HepG2 (cell line): Measurements from ENCODE around the gene SFT2D1. TPM values are rescaled to one million over a fixed set of nuclear protein-coding genes. Genes with fewer than 3 reads are reported as not detected.

Experiments used
- RBFOX2 ChIP-seq: fragments of 200-400 bp; formaldehyde crosslinking; IDR thresholded peaks from 2 replicates; pipeline ENCODE4 v1.6.1; 2017; ENCODE audit warnings: low read depth, mild to moderate bottlenecking, low read length
- REXO4 ChIP-seq: sonication (generic); formaldehyde crosslinking; IDR thresholded peaks from 2 replicates; pipeline ENCODE4 v1.8.0; 2022; ENCODE audit warnings: missing genetic modification reagents, mild to moderate bottlenecking, borderline replicate concordance
- RXRB ChIP-seq: IDR thresholded peaks from 2 replicates; pipeline ENCODE4 v1.6.1; 2016; ENCODE audit warnings: borderline replicate concordance, missing genetic modification reagents, missing compliant biosample characterization
- SAFB2 ChIP-seq: sonication (generic); formaldehyde crosslinking; IDR thresholded peaks from 2 replicates; pipeline ENCODE4 v1.5.1; 2020; ENCODE audit warnings: missing genetic modification reagents, low read depth, mild to moderate bottlenecking, borderline replicate concordance
- SMARCE1 ChIP-seq: fragments of 450-650 bp; IDR thresholded peaks from 2 replicates; pipeline ENCODE4 v1.6.1; 2017; ENCODE audit warnings: borderline replicate concordance
- TBX3 ChIP-seq: fragments of 450-650 bp; IDR thresholded peaks from 2 replicates; pipeline ENCODE4 v1.6.1; 2017; ENCODE audit warnings: antibody characterized with exemption, mild to moderate bottlenecking, inconsistent platforms, borderline replicate concordance
- ZBTB38 ChIP-seq: sonication (generic); formaldehyde crosslinking; IDR thresholded peaks from 2 replicates; pipeline ENCODE4 v1.5.1; 2020; ENCODE audit warnings: mild to moderate bottlenecking, missing genetic modification reagents
- ZMAT3 ChIP-seq: sonication (generic); formaldehyde crosslinking; conservative IDR thresholded peaks from 2 replicates; pipeline ENCODE4 v1.7.0; 2021; ENCODE audit warnings: missing genetic modification reagents
- ZNF546 ChIP-seq: sonication (generic); formaldehyde crosslinking; conservative IDR thresholded peaks from 2 replicates; pipeline ENCODE4 v1.8.1; 2023; ENCODE audit warnings: mild to moderate bottlenecking, missing genetic modification reagents
- ZNF670 ChIP-seq: sonication (generic); formaldehyde crosslinking; IDR thresholded peaks from 2 replicates; pipeline ENCODE4 v1.8.0; 2022; ENCODE audit warnings: mild to moderate bottlenecking, missing genetic modification reagents, borderline replicate concordance
- ZNF761 ChIP-seq: sonication (generic); formaldehyde crosslinking; conservative IDR thresholded peaks from 2 replicates; pipeline ENCODE4 v1.4.0; 2020; ENCODE audit warnings: mild to moderate bottlenecking, missing genetic modification reagents
- polyA plus RNA-seq, 8 experiments: library from polyadenylated mRNA; depleted of rRNA in 3 of 8; stranded (reverse) in 7 of 8; unstranded in 1 of 8; fragments of >200 nt; fragmentation: Illumina TruSeq in 4 of 8; extraction: Trizol in 4 of 8; gene quantifications; 2 replicates each; pipeline versions ENCODE4 v1.2.1 to v1.2.3, GENCODE V29; 2011 to 2016; ENCODE audit warnings: low read depth in 4 of 8, missing spikeins in 1 of 8, mixed read lengths in 1 of 8; ENCODE audit not compliant: insufficient read depth in 1 of 8
- total RNA-seq, 5 experiments: library from RNA; depleted of rRNA; stranded (reverse); fragments of >200 nt; fragmentation: Illumina TruSeq; extraction: Trizol; gene quantifications; 2 replicates each; pipeline ENCODE4 v1.2.3, GENCODE V29; 2016; ENCODE audit warnings: low read depth in 1 of 5
- TF ChIP-seq, protein P1 (sequence below): sonication (generic); formaldehyde crosslinking; IDR thresholded peaks from 2 replicates; pipeline ENCODE4 v1.4.0; 2020; ENCODE audit warnings: mild to moderate bottlenecking, missing genetic modification reagents
- TF ChIP-seq, protein P2 (sequence below): sonication (generic); formaldehyde crosslinking; IDR thresholded peaks from 2 replicates; pipeline ENCODE4 v1.4.0; 2020; ENCODE audit warnings: missing genetic modification reagents
- TF ChIP-seq, protein P3 (sequence below): sonication (generic); formaldehyde crosslinking; IDR thresholded peaks from 2 replicates; pipeline ENCODE4 v1.4.0; 2020; ENCODE audit warnings: missing genetic modification reagents, low read depth, mild to moderate bottlenecking, borderline replicate concordance
- TF ChIP-seq, protein P4 (sequence below): sonication (generic); formaldehyde crosslinking; IDR thresholded peaks from 2 replicates; pipeline ENCODE4 v1.4.0; 2020; ENCODE audit warnings: mild to moderate bottlenecking, missing genetic modification reagents, borderline replicate concordance
- TF ChIP-seq, protein P5 (sequence below): sonication (generic); formaldehyde crosslinking; conservative IDR thresholded peaks from 2 replicates; pipeline ENCODE4 v1.8.0; 2022; ENCODE audit warnings: missing genetic modification reagents

Gene SFT2D1
- total and polyA plus RNA-seq, 2 of the 13 experiments (the other 11 are each of a cell fraction or from before 2014, with no cell fraction given): 115 to 147 TPM

DNA sequence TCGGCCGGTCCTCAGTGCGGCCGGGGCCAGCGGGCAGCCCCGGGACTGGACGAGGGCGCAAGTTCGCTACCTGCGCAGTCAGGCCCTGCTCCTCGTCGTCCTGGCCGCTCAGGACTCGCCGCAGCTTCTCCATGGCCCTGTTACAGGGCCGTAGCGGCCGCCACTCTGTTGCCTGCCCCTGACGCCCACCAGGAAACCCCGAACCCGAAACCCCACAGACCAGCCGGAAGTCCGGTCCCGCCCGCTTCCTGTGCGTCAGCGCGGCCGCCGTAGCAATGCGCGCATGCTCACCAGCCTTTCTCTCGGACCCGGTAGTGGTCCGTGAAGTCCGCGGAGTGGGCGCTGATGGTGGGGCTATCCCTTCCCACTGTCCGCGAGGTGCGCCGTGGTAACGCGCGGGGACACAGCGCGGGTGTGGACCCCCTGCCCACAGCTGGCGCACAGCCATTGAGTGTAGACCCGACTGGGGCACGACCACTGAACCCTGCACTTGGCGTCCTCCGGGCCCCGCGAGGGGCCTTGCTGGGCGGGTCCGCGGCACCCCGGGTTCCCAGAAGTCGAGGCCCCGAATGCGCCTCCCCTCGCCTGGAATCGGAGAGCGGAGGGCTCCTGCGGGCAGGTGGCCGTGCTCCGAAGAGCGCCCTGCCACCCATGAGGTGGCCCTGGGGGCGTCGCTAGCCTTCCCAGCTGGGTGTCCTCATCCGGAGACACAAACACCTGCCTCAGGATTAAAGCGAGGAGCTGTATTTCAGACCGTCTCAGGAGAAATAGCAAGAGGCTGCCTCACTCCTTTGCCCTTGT, at the start of gene SFT2D1 (continued):
- no peak for TF ChIP-seq SMARCE1
- peak; percentile 96; the same call in 1 of the 2 replicates for TF ChIP-seq ZBTB38 (CRISPR knock-in tag)
- TF ChIP-seq, protein P1, sequence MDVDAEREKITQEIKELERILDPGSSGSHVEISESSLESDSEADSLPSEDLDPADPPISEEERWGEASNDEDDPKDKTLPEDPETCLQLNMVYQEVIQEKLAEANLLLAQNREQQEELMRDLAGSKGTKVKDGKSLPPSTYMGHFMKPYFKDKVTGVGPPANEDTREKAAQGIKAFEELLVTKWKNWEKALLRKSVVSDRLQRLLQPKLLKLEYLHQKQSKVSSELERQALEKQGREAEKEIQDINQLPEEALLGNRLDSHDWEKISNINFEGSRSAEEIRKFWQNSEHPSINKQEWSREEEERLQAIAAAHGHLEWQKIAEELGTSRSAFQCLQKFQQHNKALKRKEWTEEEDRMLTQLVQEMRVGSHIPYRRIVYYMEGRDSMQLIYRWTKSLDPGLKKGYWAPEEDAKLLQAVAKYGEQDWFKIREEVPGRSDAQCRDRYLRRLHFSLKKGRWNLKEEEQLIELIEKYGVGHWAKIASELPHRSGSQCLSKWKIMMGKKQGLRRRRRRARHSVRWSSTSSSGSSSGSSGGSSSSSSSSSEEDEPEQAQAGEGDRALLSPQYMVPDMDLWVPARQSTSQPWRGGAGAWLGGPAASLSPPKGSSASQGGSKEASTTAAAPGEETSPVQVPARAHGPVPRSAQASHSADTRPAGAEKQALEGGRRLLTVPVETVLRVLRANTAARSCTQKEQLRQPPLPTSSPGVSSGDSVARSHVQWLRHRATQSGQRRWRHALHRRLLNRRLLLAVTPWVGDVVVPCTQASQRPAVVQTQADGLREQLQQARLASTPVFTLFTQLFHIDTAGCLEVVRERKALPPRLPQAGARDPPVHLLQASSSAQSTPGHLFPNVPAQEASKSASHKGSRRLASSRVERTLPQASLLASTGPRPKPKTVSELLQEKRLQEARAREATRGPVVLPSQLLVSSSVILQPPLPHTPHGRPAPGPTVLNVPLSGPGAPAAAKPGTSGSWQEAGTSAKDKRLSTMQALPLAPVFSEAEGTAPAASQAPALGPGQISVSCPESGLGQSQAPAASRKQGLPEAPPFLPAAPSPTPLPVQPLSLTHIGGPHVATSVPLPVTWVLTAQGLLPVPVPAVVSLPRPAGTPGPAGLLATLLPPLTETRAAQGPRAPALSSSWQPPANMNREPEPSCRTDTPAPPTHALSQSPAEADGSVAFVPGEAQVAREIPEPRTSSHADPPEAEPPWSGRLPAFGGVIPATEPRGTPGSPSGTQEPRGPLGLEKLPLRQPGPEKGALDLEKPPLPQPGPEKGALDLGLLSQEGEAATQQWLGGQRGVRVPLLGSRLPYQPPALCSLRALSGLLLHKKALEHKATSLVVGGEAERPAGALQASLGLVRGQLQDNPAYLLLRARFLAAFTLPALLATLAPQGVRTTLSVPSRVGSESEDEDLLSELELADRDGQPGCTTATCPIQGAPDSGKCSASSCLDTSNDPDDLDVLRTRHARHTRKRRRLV (CRISPR knock-in tag): peak; percentile 97
- TF ChIP-seq TBX3: no peak
- TF ChIP-seq, protein P2, sequence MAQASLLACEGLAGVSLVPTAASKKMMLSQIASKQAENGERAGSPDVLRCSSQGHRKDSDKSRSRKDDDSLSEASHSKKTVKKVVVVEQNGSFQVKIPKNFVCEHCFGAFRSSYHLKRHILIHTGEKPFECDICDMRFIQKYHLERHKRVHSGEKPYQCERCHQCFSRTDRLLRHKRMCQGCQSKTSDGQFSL (CRISPR knock-in tag): 0 out of 2 replicates have a peak, but pooled peaks have one; percentile 24
- peak; percentile 91 for TF ChIP-seq SAFB2 (CRISPR knock-in tag)
- peak; percentile 95; the same call in 1 of the 2 replicates for TF ChIP-seq ZNF670 (CRISPR knock-in tag)
- TF ChIP-seq, protein P3, sequence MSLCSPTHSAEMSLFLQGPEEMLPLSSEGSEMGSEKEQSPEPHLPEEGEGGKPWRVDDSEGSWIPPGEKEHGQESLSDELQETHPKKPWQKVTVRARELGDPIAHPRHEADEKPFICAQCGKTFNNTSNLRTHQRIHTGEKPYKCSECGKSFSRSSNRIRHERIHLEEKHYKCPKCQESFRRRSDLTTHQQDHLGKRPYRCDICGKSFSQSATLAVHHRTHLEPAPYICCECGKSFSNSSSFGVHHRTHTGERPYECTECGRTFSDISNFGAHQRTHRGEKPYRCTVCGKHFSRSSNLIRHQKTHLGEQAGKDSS: no peak
- peak; percentile 82 for TF ChIP-seq ZNF546 (CRISPR knock-in tag)
- peak; percentile 92 for TF ChIP-seq ZMAT3 (CRISPR knock-in tag)
- TF ChIP-seq RBFOX2: peak; percentile 100
- TF ChIP-seq ZNF761 (CRISPR knock-in tag): peak; percentile 51
- TF ChIP-seq, protein P4, sequence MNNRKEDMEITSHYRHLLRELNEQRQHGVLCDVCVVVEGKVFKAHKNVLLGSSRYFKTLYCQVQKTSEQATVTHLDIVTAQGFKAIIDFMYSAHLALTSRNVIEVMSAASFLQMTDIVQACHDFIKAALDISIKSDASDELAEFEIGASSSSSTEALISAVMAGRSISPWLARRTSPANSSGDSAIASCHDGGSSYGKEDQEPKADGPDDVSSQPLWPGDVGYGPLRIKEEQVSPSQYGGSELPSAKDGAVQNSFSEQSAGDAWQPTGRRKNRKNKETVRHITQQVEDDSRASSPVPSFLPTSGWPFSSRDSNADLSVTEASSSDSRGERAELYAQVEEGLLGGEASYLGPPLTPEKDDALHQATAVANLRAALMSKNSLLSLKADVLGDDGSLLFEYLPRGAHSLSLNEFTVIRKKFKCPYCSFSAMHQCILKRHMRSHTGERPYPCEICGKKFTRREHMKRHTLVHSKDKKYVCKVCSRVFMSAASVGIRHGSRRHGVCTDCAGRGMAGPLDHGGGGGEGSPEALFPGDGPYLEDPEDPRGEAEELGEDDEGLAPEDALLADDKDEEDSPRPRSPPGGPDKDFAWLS: no peak
- TF ChIP-seq REXO4 (CRISPR knock-in tag): no peak
- TF ChIP-seq, protein P5, sequence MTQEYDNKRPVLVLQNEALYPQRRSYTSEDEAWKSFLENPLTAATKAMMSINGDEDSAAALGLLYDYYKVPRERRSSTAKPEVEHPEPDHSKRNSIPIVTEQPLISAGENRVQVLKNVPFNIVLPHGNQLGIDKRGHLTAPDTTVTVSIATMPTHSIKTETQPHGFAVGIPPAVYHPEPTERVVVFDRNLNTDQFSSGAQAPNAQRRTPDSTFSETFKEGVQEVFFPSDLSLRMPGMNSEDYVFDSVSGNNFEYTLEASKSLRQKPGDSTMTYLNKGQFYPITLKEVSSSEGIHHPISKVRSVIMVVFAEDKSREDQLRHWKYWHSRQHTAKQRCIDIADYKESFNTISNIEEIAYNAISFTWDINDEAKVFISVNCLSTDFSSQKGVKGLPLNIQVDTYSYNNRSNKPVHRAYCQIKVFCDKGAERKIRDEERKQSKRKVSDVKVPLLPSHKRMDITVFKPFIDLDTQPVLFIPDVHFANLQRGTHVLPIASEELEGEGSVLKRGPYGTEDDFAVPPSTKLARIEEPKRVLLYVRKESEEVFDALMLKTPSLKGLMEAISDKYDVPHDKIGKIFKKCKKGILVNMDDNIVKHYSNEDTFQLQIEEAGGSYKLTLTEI: no peak
- TF ChIP-seq RXRB (CRISPR knock-in tag): peak; percentile 72
